ENCODE results near the gene PLOD3. TPM values are rescaled to one million over a fixed set of nuclear protein-coding genes. Genes with fewer than 3 reads are reported as not detected.

The PLOD3 gene
- total RNA-seq, 2 donors from 2014 or later: 35.5 to 35.9 TPM

- Histone ChIP-seq H3K36me3 (peaks cover 8% of the 10 kb centered on the region), H3K27ac (no peak overlapping the region), H3K4me1 (peaks cover 0 to 49% of the 10 kb centered on the region in 2 donors), H3K27me3 (no peaks in the 10 kb centered on the region), H3K4me3 (no peak overlapping the region), H3K9me3 (no peaks in the 10 kb centered on the region)
- peak in 1 of 2 donors; percentile 42 for TF ChIP-seq CTCF (IDR thresholded peaks at IDR 0.05)
- no peak for DNase-seq (ENCODE audit: low spot score)
These were observed 17.7 kb upstream of the PLOD3 start for GRCh38 chr7:101235050-101235449.

GRCh38 chr7:101234636-101235035 is 17.3 kb upstream of the PLOD3 start:
- no peak overlapping the region for H3K27ac ChIP-seq
- no peaks in the 10 kb centered on the region for H3K27me3 ChIP-seq
- no peaks in the 10 kb centered on the region for H3K9me3 ChIP-seq
- no peak overlapping the region for H3K4me3 ChIP-seq
- TF ChIP-seq CTCF (IDR thresholded peaks at IDR 0.05): no peak
- peaks cover 4% of the 10 kb centered on the region for H3K36me3 ChIP-seq
- H3K4me1 ChIP-seq: peaks cover 0 to 45% of the 10 kb centered on the region in 2 donors
- DNase-seq (ENCODE audit: low spot score): no peak

- Histone ChIP-seq H3K4me3 (no peak overlapping the region), H3K36me3 (no peaks in the 10 kb centered on the region), H3K4me1 (peaks cover 0 to 39% of the 10 kb centered on the region in 2 donors), H3K27me3 (no peaks in the 10 kb centered on the region), H3K27ac (no peak overlapping the region), H3K9me3 (no peaks in the 10 kb centered on the region)
- TF ChIP-seq CTCF (IDR thresholded peaks at IDR 0.05): no peak
- DNase-seq (ENCODE audit: low spot score): no peak
These were observed 16.6 kb upstream of the PLOD3 start for GRCh38 chr7:101233907-101234547.

GRCh38 chr7:101232141-101232850 is 14.9 kb upstream of the PLOD3 start:
- Histone ChIP-seq H3K4me3 (peak overlapping the region in 1 of 2 donors; percentile 36), H3K9me3 (no peaks in the 10 kb centered on the region), H3K27me3 (no peaks in the 10 kb centered on the region), H3K4me1 (peaks cover 0 to 22% of the 10 kb centered on the region in 2 donors), H3K27ac (peak overlapping the region; percentile 22 to 29), H3K36me3 (no peaks in the 10 kb centered on the region)
- TF ChIP-seq CTCF (IDR thresholded peaks at IDR 0.05): no peak
- DNase-seq (ENCODE audit: low spot score): no peak

GRCh38 chr7:101231644-101232043 is 14.3 kb upstream of the PLOD3 start:
- Histone ChIP-seq H3K4me1 (peaks cover 0 to 15% of the 10 kb centered on the region in 2 donors), H3K9me3 (no peaks in the 10 kb centered on the region), H3K27me3 (no peaks in the 10 kb centered on the region), H3K27ac (peak overlapping the region in 1 of 2 donors; percentile 29), H3K4me3 (no peak overlapping the region), H3K36me3 (peaks cover 4% of the 10 kb centered on the region)
- no peak for TF ChIP-seq CTCF (IDR thresholded peaks at IDR 0.05)
- no peak for DNase-seq (ENCODE audit: low spot score)
